H9 (cell line): ENCODE results near the gene MED28. TPM values are rescaled to one million over a fixed set of nuclear protein-coding genes. Genes with fewer than 3 reads are reported as not detected.

Source experiments
- DNase-seq: peaks from one replicate; pipeline ENCODE4 v3.0.0-alpha.2; 2017
- H2AFZ ChIP-seq: one replicate; pipeline ENCODE4 v1.6.1; 2013; ENCODE audit warnings: mild to moderate bottlenecking, low read length, control low read depth, moderate library complexity
- H2AK5ac ChIP-seq: 2 replicates; pipeline ENCODE4 v1.6.1; 2013; ENCODE audit warnings: low read length, control low read depth, mixed read lengths; ENCODE audit not compliant: insufficient read length
- H2BK120ac ChIP-seq: one replicate; pipeline ENCODE4 v1.6.1; 2013; ENCODE audit warnings: low read depth, mild to moderate bottlenecking, low read length, control low read depth, inconsistent platforms; ENCODE audit not compliant: poor library complexity, severe bottlenecking
- H2BK12ac ChIP-seq: 2 replicates; pipeline ENCODE4 v1.6.1; 2013; ENCODE audit warnings: low read length, control low read depth, mixed read lengths, low read depth; ENCODE audit not compliant: insufficient read length
- H2BK15ac ChIP-seq: 2 replicates; pipeline ENCODE4 v1.6.1; 2013; ENCODE audit warnings: low read depth, low read length, control low read depth
- H2BK20ac ChIP-seq: one replicate; pipeline ENCODE4 v1.6.1; 2013; ENCODE audit warnings: low read depth, mild to moderate bottlenecking, low read length, control low read depth, inconsistent platforms; ENCODE audit not compliant: poor library complexity, severe bottlenecking
- H2BK5ac ChIP-seq: 2 replicates; pipeline ENCODE4 v1.6.1; 2013; ENCODE audit warnings: low read length, control low read depth, mixed read lengths; ENCODE audit not compliant: insufficient read length
- H3K14ac ChIP-seq: 2 replicates; pipeline ENCODE4 v1.6.1; 2013; ENCODE audit warnings: low read length, control low read depth; ENCODE audit not compliant: insufficient read depth
- H3K18ac ChIP-seq: 2 replicates; pipeline ENCODE4 v1.6.1; 2013; ENCODE audit warnings: low read depth, mild to moderate bottlenecking, mixed read lengths, low read length, control low read depth; ENCODE audit not compliant: insufficient read length
- H3K23ac ChIP-seq: 2 replicates; pipeline ENCODE4 v1.6.1; 2013; ENCODE audit warnings: low read length, control low read depth, mixed read lengths, low read depth; ENCODE audit not compliant: insufficient read length
- H3K23me2 ChIP-seq: 2 replicates; pipeline ENCODE4 v1.6.1; 2013; ENCODE audit warnings: low read depth, mild to moderate bottlenecking, mixed read lengths, low read length, control low read depth; ENCODE audit not compliant: insufficient read length, poor library complexity, severe bottlenecking
- H3K27ac ChIP-seq: 2 replicates; pipeline ENCODE4 v1.5.1; 2013; ENCODE audit warnings: low read length, control low read depth, mixed read lengths, low read depth; ENCODE audit not compliant: insufficient read length
- H3K27me3 ChIP-seq: 2 replicates; pipeline ENCODE4 v1.6.1; 2013; ENCODE audit warnings: low read length, control low read depth, inconsistent platforms; ENCODE audit not compliant: insufficient read depth
- H3K4ac ChIP-seq: 2 replicates; pipeline ENCODE4 v1.6.1; 2013; ENCODE audit warnings: low read depth, mild to moderate bottlenecking, control low read depth, inconsistent platforms, low read length, moderate library complexity
- H3K4me1 ChIP-seq: 2 replicates; pipeline ENCODE4 v1.6.1; 2013; ENCODE audit warnings: low read length, control low read depth, inconsistent platforms; ENCODE audit not compliant: insufficient read depth
- H3K4me2 ChIP-seq: 2 replicates; pipeline ENCODE4 v1.6.1; 2013; ENCODE audit warnings: low read length, control low read depth, mixed read lengths; ENCODE audit not compliant: insufficient read length, insufficient read depth
- H3K56ac ChIP-seq: 2 replicates; pipeline ENCODE4 v1.6.1; 2013; ENCODE audit warnings: low read depth, mild to moderate bottlenecking, mixed read lengths, low read length, control low read depth; ENCODE audit not compliant: insufficient read length
- H3K79me1 ChIP-seq: 2 replicates; pipeline ENCODE4 v1.6.1; 2013; ENCODE audit warnings: low read depth, mild to moderate bottlenecking, moderate library complexity, low read length, control low read depth, inconsistent platforms; ENCODE audit not compliant: insufficient read depth, poor library complexity, severe bottlenecking
- H3K79me2 ChIP-seq: 2 replicates; pipeline ENCODE4 v1.6.1; 2013; ENCODE audit warnings: low read length, control low read depth, inconsistent platforms; ENCODE audit not compliant: insufficient read depth
- H3K9ac ChIP-seq: 2 replicates; pipeline ENCODE4 v1.6.1; 2013; ENCODE audit warnings: low read length, control low read depth, mixed read lengths; ENCODE audit not compliant: insufficient read length; ENCODE audit errors: extremely low read depth
- H3K9me3 ChIP-seq: one replicate; pipeline ENCODE4 v1.6.1; 2013; ENCODE audit warnings: low read depth, low read length, inconsistent platforms; ENCODE audit not compliant: control insufficient read depth
- H3T11ph ChIP-seq: one replicate; pipeline ENCODE4 v1.6.1; 2013; ENCODE audit warnings: mild to moderate bottlenecking, low read length, control low read depth, inconsistent platforms
- H4K20me1 ChIP-seq: one replicate; pipeline ENCODE4 v1.6.1; 2013; ENCODE audit not compliant: control insufficient read depth, insufficient read length, insufficient read depth
- H4K5ac ChIP-seq: 2 replicates; pipeline ENCODE4 v1.6.1; 2013; ENCODE audit warnings: low read depth, mild to moderate bottlenecking, mixed read lengths, low read length, control low read depth; ENCODE audit not compliant: insufficient read length
- H4K8ac ChIP-seq: replicated peaks from 2 replicates; pipeline ENCODE4 v1.6.1; 2013; ENCODE audit warnings: low read length, control low read depth, mixed read lengths, low read depth; ENCODE audit not compliant: insufficient read length
- H4K91ac ChIP-seq: 2 replicates; pipeline ENCODE4 v1.6.1; 2013; ENCODE audit warnings: low read depth, mild to moderate bottlenecking, moderate library complexity, mixed read lengths, low read length, control low read depth; ENCODE audit not compliant: insufficient read length
- H3K27ac Mint-ChIP-seq, 3 experiments: 2 replicates in 2 of 3; 3 replicates in 1 of 3; pipeline ENCODE4 v1.8.0; 2020 to 2021; ENCODE audit warnings: mixed read lengths in 3 of 3, mild to moderate bottlenecking in 1 of 3, moderate library complexity in 1 of 3
- H3K27me3 Mint-ChIP-seq: 2 replicates; pipeline ENCODE4 v1.8.0; 2021; ENCODE audit warnings: low read depth, mild to moderate bottlenecking, moderate library complexity, mixed read lengths
- H3K36me3 Mint-ChIP-seq, 3 experiments: 2 replicates in 2 of 3; 3 replicates in 1 of 3; pipeline ENCODE4 v1.8.0; 2020 to 2021; ENCODE audit warnings: low read depth in 3 of 3, mixed read lengths in 3 of 3; ENCODE audit not compliant: insufficient read depth in 1 of 3
- H3K4me1 Mint-ChIP-seq, 2 experiments: 2 replicates each; pipeline ENCODE4 v1.8.0; 2020; ENCODE audit warnings: mixed read lengths in 2 of 2
- H3K4me3 Mint-ChIP-seq, 2 experiments: 2 replicates in 1 of 2; 3 replicates in 1 of 2; pipeline ENCODE4 v1.8.0; 2020 to 2021; ENCODE audit warnings: mild to moderate bottlenecking in 2 of 2, mixed read lengths in 2 of 2, moderate library complexity in 1 of 2
- H3K9me3 Mint-ChIP-seq, 2 experiments: 2 replicates in 1 of 2; 3 replicates in 1 of 2; pipeline ENCODE4 v1.8.0; 2020; ENCODE audit warnings: mild to moderate bottlenecking in 2 of 2, mixed read lengths in 2 of 2, moderate library complexity in 1 of 2
- WGBS: extraction: QIAGEN DNeasy Blood & Tissue Kit; methylation state at CpG from one replicate; pipeline ENCODE4 v1.1.7; 2013; ENCODE audit warnings: missing lambda C conversion rate, low lambda C conversion rate, mixed read lengths; ENCODE audit not compliant: insufficient read length; ENCODE audit errors: extremely low coverage; 5-methylcytosine and 5-hydroxymethylcytosine counted together
- total RNA-seq: library from RNA; stranded (reverse); gene quantifications from 2 replicates; pipeline ENCODE4 v1.2.1, GENCODE V29; 2021
- TF ChIP-seq, protein P1 (sequence below): fragments of 200-600 bp; sonication (generic); conservative IDR thresholded peaks from 3 replicates; pipeline ENCODE4 v1.8.0; 2021; ENCODE audit warnings: antibody characterized with exemption, mild to moderate bottlenecking

Gene MED28
- total RNA-seq, 1 experiment from 2014 or later, result 90.4 TPM

DNA sequence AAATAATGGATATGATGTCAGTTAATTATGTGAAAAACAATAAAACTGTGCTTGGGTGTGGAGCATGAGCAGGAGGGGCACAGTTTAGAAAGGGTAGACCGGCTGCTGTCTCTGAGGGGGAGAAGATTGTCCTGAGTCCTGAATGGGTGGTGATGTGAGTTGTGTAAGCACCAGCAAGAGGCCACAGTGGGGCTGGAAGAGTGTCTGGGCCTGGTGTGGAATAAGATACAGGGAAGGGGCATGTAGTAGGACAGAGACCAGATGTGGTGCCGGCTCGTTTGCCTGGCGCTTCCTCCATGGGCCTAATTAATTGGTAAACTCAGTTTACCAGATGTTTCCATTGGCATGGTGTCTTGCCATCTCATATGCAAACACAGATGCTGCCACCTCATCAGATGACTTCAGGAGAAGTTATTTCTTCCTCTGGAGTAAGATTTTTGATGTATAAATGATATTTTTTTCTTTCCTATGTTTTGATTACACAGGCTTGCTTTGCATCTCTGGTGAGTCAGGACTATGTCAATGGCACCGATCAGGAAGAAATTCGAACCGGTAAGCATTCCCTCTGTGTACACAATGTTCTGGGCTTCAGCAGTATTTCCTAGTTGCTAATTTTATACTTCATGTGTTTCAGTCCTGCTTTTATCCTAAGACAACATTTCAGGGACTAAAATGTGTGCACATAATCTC, 5.1 kb downstream of the MED28 start:
- Histone ChIP-seq H2BK12ac (no peak overlapping the region), H2AK5ac (no peak overlapping the region), H3K14ac (no peak overlapping the region), H3K27ac (no peak overlapping the region), H2BK120ac (no peak overlapping the region), H3K4me2 (no peak overlapping the region), H2BK5ac (no peak overlapping the region), H3K23me2 (peaks cover 7% of the 10 kb centered on the region), H4K91ac (no peak overlapping the region), H3K4me1 (no peaks in the 10 kb centered on the region), H3K18ac (no peak overlapping the region), H4K5ac (no peak overlapping the region), H3K9me3 (no peaks in the 10 kb centered on the region), H2BK15ac (no peak overlapping the region), H4K8ac (no peak overlapping the region), H3K79me2 (peaks cover 30% of the 10 kb centered on the region), H2AFZ (no peak overlapping the region), H3K9ac (no peak overlapping the region), H2BK20ac (no peak overlapping the region), H3K4ac (no peak overlapping the region), H3K79me1 (peaks cover 16% of the 10 kb centered on the region), H3K23ac (no peak overlapping the region), H3K27me3 (no peaks in the 10 kb centered on the region; the same call in 1 of the 2 replicates), H3T11ph (no peak overlapping the region), H3K56ac (no peak overlapping the region), H4K20me1 (no peaks in the 10 kb centered on the region)
- Mint-ChIP-seq H3K36me3 (peaks cover 42 to 76% (median 65%) of the 10 kb centered on the region in 3 experiments), H3K27ac (no peak overlapping the region; a peak in 1 of 7 replicates), H3K27me3 (no peaks in the 10 kb centered on the region), H3K9me3 (no peaks in the 10 kb centered on the region), H3K4me1 (peaks cover 11 to 19% of the 10 kb centered on the region in 2 experiments), H3K4me3 (no peak overlapping the region)
- TF ChIP-seq, protein P1, sequence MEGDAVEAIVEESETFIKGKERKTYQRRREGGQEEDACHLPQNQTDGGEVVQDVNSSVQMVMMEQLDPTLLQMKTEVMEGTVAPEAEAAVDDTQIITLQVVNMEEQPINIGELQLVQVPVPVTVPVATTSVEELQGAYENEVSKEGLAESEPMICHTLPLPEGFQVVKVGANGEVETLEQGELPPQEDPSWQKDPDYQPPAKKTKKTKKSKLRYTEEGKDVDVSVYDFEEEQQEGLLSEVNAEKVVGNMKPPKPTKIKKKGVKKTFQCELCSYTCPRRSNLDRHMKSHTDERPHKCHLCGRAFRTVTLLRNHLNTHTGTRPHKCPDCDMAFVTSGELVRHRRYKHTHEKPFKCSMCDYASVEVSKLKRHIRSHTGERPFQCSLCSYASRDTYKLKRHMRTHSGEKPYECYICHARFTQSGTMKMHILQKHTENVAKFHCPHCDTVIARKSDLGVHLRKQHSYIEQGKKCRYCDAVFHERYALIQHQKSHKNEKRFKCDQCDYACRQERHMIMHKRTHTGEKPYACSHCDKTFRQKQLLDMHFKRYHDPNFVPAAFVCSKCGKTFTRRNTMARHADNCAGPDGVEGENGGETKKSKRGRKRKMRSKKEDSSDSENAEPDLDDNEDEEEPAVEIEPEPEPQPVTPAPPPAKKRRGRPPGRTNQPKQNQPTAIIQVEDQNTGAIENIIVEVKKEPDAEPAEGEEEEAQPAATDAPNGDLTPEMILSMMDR, result no peak
- WGBS, result no CpG with 5 or more reads among the region's 7 CpGs
- no peak for DNase-seq
